Upper lobe of right lung (tissue), 1 donor: ENCODE results near the gene AKAP5. TPM values are rescaled to one million over a fixed set of nuclear protein-coding genes. Genes with fewer than 3 reads are reported as not detected.
"Not testable (repeated sequence)": the region's sequence is repeated elsewhere in the genome, so short reads cannot be mapped to it uniquely, and the experiment has no call there.

Source experiments
- ATAC-seq: fragments of 200-7000 bp; cut with Tn5 transposase; one replicate; pipeline ENCODE4 v1.9.1; 2020; ENCODE audit warnings: mild to moderate bottlenecking, moderate library complexity
- DNase-seq: peaks from one replicate; pipeline ENCODE4 v3.0.0-alpha.2; 2020
- H3K27ac ChIP-seq: fragments of 200-600 bp; one replicate; pipeline ENCODE4 v1.8.0; 2022
- H3K27me3 ChIP-seq: fragments of 200-600 bp; one replicate; pipeline ENCODE4 v1.8.0; 2022; ENCODE audit warnings: mild to moderate bottlenecking
- H3K36me3 ChIP-seq: fragments of 200-600 bp; one replicate; pipeline ENCODE4 v1.8.0; 2022
- H3K4me1 ChIP-seq: fragments of 200-600 bp; one replicate; pipeline ENCODE4 v1.8.0; 2022
- H3K4me3 ChIP-seq: fragments of 200-600 bp; one replicate; pipeline ENCODE4 v1.8.0; 2022; ENCODE audit warnings: mild to moderate bottlenecking
- H3K9me3 ChIP-seq: fragments of 200-600 bp; one replicate; pipeline ENCODE4 v1.8.0; 2022
- CTCF ChIP-seq: fragments of 200-600 bp; IDR thresholded peaks from one replicate; pipeline ENCODE4 v1.8.0; 2022; ENCODE audit warnings: antibody characterized with exemption
- intact Hi-C: fragments of 100-400 bp; cut with DNase I; formaldehyde crosslinking; loops from one replicate; pipeline ENCODE4 v1.11.0; 2022
- total RNA-seq: library from RNA; stranded (reverse); fragmentation: NEBNext Ultra II Directional; extraction: Animal tissue kit (Norgen Biotek cat#: 25700); gene quantifications from one replicate; pipeline ENCODE4 v1.2.1, GENCODE V29; 2021
- donor health status: DM: no; HTN: yes; CAD: no; lungs with severe emphysema.

The AKAP5 gene
- total RNA-seq, 1 donor from 2014 or later, result 3.6 TPM

GRCh38 chr14:64509036-64509435 is 43.7 kb downstream of the AKAP5 start:
- no peak overlapping the region for H3K27ac ChIP-seq
- intact Hi-C loops, result no loop called here
- no peaks in the 10 kb centered on the region for H3K27me3 ChIP-seq
- H3K4me3 ChIP-seq, result no peak overlapping the region
- no peak for TF ChIP-seq CTCF
- DNase-seq (no peak), ATAC-seq (no peak)
- no peaks in the 10 kb centered on the region for H3K36me3 ChIP-seq
- peaks cover 51% of the 10 kb centered on the region for H3K4me1 ChIP-seq
- H3K9me3 ChIP-seq, result no peaks in the 10 kb centered on the region

- H3K4me1 ChIP-seq, result peaks cover 57% of the 10 kb centered on the region
- no peak overlapping the region for H3K4me3 ChIP-seq
- intact Hi-C loops, result no loop called here
- no peaks in the 10 kb centered on the region for H3K9me3 ChIP-seq
- DNase-seq (no peak), ATAC-seq (peak; percentile 91)
- H3K27ac ChIP-seq, result peak overlapping the region; percentile 19
- peak; percentile 94 for TF ChIP-seq CTCF
- H3K36me3 ChIP-seq, result no peaks in the 10 kb centered on the region
- no peaks in the 10 kb centered on the region for H3K27me3 ChIP-seq
These were observed 45.7 kb downstream of the AKAP5 start for GRCh38 chr14:64510825-64511671.

GRCh38 chr14:64513271-64513670 is 48.0 kb downstream of the AKAP5 start:
- intact Hi-C loops, result no loop called here
- Histone ChIP-seq H3K4me3 (no peak overlapping the region), H3K27ac (no peak overlapping the region), H3K36me3 (no peaks in the 10 kb centered on the region), H3K27me3 (no peaks in the 10 kb centered on the region), H3K9me3 (no peaks in the 10 kb centered on the region), H3K4me1 (peaks cover 43% of the 10 kb centered on the region)
- ATAC-seq, result no peak
- no peak for DNase-seq
- no peak for TF ChIP-seq CTCF

- peak; percentile 24 for ATAC-seq
- intact Hi-C loops, result no loop called here
- no peak for DNase-seq
These were observed 49.8 kb downstream of the AKAP5 start for GRCh38 chr14:64515053-64515452.

GRCh38 chr14:64516969-64517368 is 51.7 kb downstream of the AKAP5 start:
- no peak for TF ChIP-seq CTCF
- ATAC-seq (no peak), DNase-seq (no peak)
- no peaks in the 10 kb centered on the region for H3K9me3 ChIP-seq
- peaks cover 8% of the 10 kb centered on the region for H3K36me3 ChIP-seq
- no peak overlapping the region for H3K27ac ChIP-seq
- intact Hi-C loops, result no loop called here
- H3K4me1 ChIP-seq, result peaks cover 18% of the 10 kb centered on the region
- H3K4me3 ChIP-seq, result no peak overlapping the region
- no peaks in the 10 kb centered on the region for H3K27me3 ChIP-seq

More at GRCh38 chr14:64515053-64515452, 49.8 kb downstream of the AKAP5 start:
- H3K36me3 ChIP-seq, result no peaks in the 10 kb centered on the region
- no peak for TF ChIP-seq CTCF
- no peaks in the 10 kb centered on the region for H3K27me3 ChIP-seq
- H3K4me3 ChIP-seq, result no peak overlapping the region
- no peak overlapping the region for H3K27ac ChIP-seq
- H3K9me3 ChIP-seq, result no peaks in the 10 kb centered on the region
- H3K4me1 ChIP-seq, result peaks cover 36% of the 10 kb centered on the region

GRCh38 chr14:64517667-64518066 is 52.4 kb downstream of the AKAP5 start:
- H3K4me3 ChIP-seq, H3K27me3 ChIP-seq, intact Hi-C loops, H3K9me3 ChIP-seq, ATAC-seq, DNase-seq, H3K27ac ChIP-seq: not testable (repeated sequence)
- Histone ChIP-seq H3K4me1 (peaks cover 13% of the 10 kb centered on the region), H3K36me3 (peaks cover 15% of the 10 kb centered on the region)
